NCI-H2171 treated with DMSO at 0.1 percent for 48 hours (cell line): ENCODE measurements around the gene KCNC4.
A peak's percentile ranks its signal among the peaks of the same experiment; 100 is the strongest.

ENCODE experiments used
- DNase-seq: peaks from one replicate; lab custom pipeline; 2025; lab: John Stamatoyannopoulos, UW

KCNC4 gene

DNA sequence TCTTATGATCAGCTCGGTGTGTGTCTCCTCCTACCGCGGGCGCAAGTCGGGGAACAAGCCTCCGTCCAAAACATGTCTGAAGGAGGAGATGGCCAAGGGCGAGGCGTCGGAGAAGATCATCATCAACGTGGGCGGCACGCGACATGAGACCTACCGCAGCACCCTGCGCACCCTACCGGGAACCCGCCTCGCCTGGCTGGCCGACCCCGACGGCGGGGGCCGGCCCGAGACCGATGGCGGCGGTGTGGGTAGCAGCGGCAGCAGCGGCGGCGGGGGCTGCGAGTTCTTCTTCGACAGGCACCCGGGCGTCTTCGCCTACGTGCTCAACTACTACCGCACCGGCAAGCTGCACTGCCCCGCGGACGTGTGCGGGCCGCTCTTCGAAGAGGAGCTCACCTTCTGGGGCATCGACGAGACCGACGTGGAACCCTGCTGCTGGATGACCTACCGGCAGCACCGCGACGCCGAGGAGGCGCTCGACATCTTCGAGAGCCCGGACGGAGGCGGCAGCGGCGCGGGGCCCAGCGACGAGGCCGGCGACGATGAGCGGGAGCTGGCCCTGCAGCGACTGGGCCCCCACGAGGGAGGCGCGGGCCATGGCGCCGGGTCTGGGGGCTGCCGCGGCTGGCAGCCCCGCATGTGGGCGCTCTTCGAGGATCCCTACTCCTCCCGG lies 1.5 kb downstream of the KCNC4 start:
- DNase-seq: peak; percentile 54

DNA sequence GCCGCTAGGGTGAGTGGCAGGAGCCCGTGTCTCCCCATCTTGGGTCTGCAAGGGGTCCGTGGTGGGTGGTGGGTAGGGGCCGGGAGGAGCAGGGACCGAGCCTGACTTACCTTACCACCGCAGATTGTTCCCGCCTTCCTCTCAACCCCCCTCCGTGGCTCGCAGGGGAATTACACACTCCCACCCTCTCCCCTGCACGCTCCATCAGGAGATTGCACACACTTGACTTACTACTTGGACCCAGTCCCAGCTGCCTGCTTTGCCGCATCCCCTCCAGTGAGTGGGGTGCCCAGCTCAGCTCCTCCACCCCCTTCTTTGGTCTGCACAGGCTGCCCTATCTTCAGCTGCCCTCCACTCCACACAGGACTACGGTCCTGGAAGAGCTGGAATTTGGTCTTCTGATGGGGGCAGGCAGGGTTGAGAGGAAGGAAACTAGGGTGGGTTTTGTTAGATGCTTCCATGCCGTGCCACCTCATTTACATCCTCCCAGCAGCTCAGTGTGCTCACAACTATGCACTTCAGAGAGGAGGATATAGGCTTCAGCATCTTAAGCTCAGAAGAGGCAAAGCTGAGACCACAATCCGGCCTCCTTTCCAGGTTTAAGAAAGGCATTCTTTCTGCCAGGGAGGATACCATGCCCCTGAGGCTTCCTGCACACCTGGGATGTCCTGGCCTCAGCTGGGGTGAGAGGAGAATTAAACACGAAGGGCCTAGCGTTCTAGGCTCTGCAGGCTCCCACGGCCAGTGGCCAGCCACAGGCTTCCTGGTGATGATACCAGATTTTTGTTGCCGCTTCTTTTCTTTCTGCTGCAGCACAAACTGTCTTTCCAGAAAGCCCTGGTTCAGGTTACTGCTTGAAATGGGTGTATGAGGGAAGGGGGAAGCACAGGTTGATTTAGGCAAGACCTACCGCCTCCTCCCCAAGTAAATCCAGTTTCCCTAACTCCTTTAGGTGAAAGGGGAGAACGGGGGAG lies 2.3 kb downstream of the KCNC4 start:
- DNase-seq: peak; percentile 89

DNA sequence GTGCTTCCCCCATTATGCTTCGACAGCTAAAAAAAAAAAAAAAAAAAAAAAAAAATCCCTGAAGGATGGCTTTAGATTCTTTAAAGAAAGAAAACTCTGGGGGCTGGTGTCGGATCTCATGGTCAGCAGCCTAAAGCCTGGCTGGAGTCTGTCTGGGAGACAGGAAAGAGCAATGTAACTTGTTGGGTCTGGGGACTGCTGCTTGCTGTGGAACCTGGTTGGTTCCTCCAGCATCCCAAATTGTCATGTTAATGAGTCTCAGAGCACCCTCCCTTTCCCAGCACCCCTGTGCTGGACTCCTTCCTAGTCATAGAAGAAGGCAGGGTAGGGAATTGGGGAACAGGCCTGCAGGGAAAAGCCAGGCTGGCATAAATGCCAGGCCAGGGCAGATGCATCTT lies 3.0 kb downstream of the KCNC4 start:
- DNase-seq: no peak

DNA sequence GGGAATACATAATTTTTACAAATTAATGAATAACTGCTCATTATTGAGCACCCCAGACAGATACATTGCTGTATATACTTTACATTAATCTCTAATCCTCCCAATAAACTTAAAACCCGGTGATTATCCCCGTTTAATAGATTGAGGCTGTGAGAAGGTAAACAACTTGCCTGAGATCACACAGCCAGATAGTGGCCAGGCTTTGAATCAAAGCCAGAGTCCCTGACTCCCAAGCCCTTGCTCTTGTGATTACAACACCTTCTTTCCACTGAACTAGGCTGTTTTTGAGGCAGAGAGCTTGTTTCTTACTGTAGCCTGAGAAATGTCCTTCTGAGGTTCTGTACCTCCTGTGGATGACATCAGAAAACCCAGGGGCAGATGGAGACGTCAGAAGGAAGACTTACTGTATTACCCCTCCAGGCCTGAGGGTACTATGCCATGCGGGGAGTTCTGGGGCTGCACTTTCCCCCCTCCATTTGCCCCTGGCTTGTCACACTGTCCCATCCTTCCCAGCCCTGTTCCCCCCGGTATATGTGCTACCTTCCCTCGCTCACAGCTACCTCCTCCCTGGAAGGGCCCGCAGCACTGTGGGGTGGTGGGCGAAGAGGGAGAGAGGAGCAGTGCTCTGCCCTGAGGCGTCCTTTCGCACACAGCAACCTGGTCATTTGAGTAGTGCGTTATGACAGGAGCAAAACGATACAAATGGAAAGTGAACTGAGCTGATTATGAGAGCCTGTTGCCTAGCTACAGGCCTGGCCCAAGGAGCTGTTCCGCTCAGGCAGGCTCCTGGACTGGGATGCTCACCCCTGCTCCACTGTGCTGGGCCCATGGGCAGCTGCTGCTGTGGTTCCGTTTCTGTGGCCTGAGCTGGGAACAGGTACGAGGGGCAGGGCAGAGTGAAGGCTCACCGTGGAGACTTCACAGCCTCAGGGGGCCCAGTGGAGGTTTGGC lies 4.6 kb downstream of the KCNC4 start:
- DNase-seq: no peak

DNA sequence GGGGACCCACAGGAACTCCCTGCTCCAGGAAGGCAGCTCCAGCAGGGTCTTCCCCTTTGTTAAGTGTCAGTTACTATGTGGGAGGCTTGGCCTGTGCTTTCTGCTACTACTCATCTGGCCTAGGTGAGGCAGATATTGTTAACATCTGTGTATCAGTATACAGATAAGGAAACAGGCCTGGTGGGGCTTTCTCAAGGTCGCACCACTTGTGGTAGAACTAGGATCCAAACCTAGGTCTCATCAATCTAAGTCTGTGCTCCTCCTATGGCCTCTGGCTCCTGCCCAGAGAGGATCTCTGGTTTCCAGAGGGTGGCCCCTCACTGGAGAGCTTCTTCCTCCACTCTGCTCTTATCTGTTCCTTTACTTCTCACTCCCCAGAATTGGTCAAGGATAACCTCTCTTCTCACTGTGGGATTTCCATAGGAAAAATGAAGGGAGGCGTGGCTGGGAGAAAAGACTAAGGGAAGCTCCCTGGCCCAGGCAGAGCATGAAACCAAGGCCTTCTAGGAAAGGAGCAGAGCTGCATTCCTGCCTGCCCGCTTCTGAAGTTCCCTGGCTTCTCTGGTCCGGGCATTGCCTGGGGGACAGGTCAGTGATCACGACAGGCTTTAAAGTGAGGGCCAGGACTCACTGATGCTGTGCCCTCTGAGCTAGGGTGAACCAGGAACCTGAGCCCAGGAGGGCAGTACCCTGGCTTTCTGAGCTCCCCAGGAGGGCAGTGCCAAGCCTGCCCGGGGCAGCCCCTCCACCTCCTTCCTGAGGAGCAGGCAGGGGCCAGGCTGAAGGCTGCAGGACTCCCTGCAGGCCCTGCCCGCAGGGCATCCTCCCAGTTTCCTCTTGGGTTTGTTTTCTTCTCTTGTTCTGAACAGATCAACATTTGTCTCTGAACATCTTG lies 5.8 kb downstream of the KCNC4 start:
- DNase-seq: no peak

DNA sequence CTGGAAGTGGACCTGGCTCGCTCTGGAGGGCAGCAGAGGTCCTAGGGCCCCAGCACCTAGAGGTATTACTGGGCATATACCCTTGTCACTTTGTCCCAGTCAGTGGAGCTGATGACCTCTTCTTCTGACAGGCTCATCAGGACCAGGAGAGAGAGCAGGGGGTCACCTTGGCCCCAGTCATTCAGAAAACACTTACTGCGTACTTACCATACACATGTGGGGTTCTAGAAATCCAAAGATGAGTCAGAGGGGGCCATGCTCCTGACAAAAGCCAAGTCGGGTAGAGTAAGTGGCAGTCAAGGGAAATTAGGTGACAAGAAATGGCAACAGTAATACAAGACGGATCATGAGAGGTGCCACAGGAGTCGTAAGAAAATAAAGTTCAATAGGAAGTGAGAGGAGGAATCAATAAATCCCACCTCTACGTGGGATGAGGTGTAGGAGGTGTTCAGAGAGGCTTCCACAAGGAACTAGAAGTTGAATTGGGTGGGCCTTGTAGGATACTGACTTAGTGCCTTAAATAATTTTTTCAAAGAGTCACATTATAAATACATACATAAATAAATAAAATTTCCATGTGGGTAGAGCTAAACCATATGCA lies 6.8 kb downstream of the KCNC4 start:
- DNase-seq: no peak

DNA sequence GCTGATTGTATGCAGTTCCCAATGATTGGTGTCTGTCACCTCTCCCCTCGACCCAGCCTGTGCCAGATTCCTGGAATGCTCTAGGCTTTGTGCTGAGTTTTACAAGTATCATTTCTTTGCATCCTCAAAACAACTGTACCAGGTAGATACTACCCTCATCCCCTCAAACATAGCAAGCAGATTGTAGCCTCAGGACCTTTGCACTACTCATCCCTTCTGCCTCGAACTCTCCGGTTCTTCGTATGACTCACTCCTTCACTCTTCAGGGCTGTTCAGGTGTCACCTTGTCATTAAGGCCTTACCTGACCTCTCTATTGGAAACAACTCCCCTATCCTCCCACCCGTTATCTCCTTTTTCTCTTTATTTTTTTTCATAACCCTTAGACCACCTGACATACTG lies 8.0 kb downstream of the KCNC4 start:
- no peak for DNase-seq

DNA sequence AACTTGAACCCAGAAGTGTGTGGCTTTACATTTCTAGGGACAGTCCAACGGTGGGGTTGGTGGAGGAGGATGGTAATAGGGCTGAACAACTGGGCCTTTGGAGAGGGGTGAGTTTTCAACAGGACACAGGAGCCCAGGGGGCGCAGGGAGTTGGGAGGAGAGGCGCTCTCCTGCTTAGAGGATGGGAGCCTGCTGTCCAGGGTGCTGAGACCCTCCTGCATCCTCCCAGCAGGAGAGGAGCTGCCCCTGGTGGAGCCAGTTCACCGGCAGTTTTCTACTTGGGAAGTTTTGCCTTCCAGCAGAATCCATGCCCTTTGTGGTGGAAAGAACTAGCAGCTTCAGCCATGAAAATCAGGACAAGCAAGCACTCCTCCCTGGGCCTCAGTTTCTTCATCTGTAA lies 8.6 kb downstream of the KCNC4 start:
- DNase-seq: no peak

DNA sequence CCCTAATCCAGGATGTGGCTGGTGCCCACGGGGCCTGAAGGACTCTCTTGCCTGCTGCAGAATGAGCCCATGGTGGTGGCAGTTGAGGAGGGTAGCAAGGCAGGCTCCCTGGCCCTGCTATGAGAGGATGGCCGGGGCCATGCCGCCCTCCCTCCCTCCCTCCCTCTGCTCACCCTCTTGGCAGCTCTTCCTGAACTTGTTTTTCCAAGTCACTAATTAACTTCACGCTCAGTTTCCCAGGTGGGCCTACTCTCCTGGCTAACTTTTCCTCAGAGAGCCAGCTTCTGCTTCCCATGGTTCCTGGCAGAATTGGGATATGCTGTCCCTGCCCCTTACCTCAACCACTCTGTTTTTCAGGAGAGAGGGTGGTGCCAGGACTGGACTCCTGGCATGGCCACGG lies 10.2 kb downstream of the KCNC4 start:
- no peak for DNase-seq

DNA sequence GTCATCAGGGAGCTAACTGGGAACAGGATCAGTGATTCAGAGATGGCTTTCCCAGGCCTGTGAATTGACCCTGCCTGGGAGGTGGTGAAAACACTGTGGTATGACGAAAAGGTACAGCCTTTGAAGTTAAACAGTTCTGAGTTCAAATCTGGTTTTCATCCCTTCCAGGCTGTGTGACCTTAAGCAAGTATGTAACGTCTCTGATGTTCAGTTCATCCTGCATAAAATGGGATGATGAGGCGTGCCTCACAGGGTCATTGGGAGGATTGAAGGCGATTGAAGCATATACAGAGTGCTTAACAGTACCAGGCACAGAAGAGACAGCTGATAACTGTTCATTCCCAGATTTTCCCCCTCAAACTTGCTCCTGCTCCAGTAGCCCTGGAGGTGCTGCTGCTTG lies 11.0 kb downstream of the KCNC4 start:
- no peak for DNase-seq

DNA sequence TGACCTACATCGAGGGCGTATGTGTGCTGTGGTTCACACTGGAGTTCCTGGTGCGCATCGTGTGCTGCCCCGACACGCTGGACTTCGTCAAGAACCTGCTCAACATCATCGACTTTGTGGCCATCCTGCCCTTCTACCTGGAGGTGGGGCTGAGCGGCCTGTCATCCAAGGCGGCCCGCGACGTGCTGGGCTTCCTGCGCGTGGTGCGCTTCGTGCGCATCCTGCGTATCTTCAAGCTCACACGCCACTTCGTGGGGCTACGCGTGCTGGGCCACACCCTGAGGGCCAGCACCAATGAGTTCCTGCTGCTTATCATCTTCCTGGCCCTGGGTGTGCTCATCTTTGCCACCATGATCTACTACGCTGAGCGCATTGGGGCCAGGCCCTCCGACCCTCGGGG lies 13.0 kb downstream of the KCNC4 start:
- no peak for DNase-seq

DNA sequence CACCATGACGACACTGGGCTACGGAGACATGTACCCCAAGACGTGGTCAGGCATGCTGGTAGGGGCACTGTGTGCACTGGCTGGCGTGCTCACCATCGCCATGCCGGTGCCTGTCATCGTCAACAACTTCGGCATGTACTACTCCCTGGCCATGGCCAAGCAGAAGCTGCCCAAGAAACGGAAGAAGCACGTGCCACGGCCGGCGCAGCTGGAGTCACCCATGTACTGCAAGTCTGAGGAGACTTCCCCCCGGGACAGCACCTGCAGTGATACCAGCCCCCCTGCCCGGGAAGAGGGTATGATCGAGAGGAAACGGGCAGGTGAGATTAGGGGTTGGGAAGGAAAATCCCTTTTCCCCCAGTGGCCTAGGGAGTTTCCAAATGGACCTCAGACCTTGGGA lies 13.5 kb downstream of the KCNC4 start:
- DNase-seq: no peak

DNA sequence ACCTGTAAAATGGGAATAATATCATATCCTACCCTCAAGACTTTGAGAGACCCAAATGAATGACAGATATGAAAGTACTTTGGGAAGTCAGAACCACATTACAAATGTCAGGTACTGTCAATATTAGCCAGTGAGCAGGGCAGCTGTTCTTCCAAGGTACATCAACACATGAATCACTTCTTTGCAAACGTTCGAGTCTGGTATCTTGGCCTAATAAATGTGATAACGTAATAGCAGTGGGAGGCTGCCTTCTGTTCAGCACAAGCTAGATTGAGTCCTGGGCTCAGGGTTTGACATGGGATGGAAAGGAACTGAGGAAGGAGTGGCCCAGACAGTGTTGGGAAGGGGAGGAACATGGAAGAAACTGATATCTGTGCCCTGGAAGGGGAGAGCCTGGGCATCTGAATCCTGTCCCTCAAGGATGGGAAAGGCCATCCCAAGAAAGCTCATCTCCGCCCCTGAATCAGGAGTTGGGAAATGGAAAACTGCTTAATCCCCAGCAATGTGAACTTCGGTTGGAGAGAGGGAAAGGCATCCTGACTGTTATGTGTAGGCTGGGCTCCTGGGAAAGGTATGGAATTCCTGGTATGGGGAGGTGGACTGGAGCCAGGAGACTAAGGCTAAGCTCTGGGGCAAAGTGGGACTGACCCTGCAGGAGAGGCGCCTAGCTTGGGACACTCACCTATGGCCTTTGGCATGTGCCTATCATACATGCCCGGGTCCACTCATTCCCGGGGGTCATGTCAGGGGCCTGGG lies 14.3 kb downstream of the KCNC4 start:
- no peak for DNase-seq

DNA sequence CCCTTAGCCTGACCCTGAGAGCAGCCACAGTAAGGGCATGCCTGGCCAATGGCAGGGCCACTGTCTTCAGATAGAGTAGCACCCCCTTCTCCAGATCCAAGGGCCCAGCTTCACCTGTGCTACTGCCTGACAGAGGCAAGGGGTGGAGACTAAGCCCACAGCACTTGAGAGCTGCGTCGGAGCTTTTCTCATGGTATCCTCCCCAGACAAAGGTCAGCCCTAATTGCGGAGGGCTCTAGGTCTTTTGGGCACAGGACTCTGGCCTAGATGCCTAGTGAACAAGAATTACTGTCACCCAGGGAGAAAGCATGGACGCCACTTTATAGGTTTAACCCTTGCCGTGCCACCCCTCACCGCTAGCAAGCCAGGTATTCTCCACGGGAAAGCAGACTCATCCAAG lies 15.1 kb downstream of the KCNC4 start:
- DNase-seq: no peak

DNA sequence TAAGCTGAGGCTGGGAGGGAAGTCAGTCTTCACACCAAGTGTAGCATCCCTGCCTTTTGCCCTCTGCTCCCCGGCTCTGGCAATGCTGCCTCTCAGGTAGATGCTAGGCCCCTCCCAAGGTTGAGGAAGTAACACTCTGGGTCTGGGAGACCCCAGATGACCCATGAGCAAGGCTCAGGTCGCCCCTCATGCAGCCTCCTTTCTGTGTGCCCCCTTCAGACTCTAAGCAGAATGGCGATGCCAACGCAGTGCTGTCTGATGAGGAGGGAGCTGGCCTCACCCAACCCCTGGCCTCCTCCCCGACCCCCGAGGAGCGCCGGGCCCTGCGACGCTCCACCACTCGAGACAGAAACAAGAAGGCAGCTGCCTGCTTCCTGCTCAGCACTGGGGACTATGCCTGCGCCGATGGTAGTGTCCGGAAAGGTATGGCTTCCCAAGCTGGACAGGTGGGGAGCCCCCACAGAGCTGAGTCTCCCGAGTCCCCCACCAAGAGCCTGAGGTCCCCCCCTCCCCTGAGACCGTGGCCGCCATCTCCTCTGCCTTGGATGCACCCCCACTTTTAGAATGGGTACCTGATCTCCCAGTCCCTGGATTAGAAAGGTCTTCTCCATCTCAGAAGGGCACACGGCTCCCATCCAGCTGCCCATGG lies 15.8 kb downstream of the KCNC4 start:
- DNase-seq: no peak

DNA sequence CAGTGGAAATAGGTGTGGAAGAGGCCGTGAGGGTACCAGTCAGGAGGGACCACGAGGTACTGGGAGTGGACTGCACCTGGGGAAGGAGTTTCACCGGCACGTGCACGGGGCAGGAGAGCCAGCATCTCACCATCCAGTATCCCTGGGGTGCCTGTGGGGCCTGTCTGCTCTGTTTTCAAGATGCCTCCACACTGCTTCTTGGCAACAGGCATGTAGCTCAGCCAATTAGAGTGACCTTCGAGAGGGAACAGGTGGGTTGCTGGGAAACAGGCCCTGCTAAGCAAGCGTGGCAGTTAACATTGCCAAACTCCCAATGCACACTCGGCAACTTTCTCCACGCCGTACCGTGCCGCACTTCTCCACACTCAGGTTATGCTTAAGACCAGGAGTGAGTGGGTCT lies 17.7 kb downstream of the KCNC4 start:
- DNase-seq: peak; percentile 32

DNA sequence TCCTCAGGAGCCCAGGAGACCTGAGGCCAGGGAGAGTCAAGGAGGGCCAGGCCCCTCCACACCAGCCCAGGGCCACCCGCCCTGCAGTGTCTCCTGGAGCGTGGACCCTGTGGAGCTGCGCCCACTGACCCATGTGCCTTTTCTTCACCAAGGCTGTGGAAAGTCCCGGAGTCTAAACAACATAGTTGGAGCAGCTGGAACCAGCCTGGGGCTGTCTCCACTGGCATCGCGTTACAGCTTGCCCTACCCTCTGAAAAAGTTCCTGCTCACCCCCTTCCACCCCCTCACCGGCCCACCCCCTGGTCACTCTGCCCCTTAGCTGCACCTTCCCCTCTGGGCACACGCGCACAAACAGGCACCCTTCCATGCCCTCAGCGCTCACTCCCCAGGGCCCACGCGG lies 18.3 kb downstream of the KCNC4 start:
- no peak for DNase-seq

DNA sequence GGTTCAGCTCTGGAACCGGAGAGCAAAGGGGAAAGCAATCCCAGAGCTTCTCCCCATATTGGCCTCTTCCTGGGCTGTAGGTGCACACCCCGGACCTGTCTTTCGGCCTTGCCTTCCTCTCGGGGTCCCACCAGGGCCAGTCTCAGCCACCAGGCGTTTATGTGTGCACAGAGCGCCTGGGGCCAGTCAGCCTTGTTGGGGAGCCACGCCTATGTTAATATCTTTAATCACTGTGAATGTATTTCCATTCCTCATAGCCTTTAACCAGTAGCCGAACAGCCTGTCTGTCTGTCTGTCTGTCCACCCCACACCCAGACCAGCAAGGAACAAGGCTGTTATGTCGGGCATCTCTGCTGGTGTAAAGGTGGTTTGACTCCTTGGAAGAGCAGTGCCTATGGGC lies 18.8 kb downstream of the KCNC4 start:
- no peak for DNase-seq

DNA sequence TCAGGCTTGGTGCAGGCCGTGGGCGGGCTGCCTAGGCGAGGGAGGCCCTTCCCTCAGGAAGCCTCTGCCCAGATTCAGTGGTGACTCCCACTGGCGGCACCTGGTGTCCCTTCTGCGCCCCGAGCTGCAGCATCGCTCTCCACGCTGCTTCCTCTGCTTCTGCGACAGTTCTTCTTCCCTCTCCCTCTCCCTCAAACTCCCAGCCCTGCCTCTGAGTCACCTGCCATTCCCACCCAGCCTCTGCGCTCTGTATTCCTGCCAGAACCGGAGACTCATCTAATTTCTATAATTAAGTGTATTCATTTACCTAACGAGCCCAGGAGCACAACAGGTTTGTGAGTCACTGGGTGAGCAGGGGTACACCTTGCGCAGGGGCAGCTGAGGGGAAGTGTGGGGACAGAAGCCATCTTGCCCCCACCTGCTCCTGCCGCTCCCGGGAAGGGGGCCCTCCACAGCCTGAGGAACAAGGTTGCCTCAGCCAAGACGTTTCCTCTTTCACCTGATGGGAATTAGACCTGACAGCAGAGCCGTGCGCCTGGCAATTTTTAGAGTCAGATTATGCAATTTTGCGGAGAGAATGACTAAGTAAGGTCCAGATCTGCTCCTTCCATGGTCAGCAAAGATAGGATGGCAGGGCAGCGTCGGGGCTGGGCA lies 19.4 kb downstream of the KCNC4 start:
- no peak for DNase-seq
